HL-60 (cell line): ENCODE data around the gene ESYT2.
"Not testable (repeated sequence)": the region's sequence is repeated elsewhere in the genome, so short reads cannot be mapped to it uniquely, and the experiment has no call there.

Experiments
- DNase-seq, 2 experiments: peaks; one replicate each; pipeline ENCODE4 v3.0.0-alpha.2; 2010 to 2020; ENCODE audit warnings: low read depth in 1 of 2, low spot score in 1 of 2
- H3K27ac ChIP-seq: fragments of 250-450 bp; sonication (Bioruptor Pico); replicated peaks from 2 replicates; pipeline ENCODE4 v1.5.1; 2020; ENCODE audit warnings: mild to moderate bottlenecking, moderate library complexity
- H3K27me3 ChIP-seq: fragments of 250-450 bp; sonication (Bioruptor Pico); 2 replicates; pipeline ENCODE4 v1.5.1; 2021; ENCODE audit warnings: mild to moderate bottlenecking, moderate library complexity; ENCODE audit not compliant: insufficient read depth, poor library complexity, severe bottlenecking
- H3K4me3 ChIP-seq: replicated peaks from 2 replicates; pipeline ENCODE4 v1.5.1; 2011; ENCODE audit warnings: mild to moderate bottlenecking, control low read depth, low read length; ENCODE audit not compliant: insufficient read depth
- CTCF ChIP-seq: IDR thresholded peaks from one replicate; pipeline ENCODE4 v1.5.1; 2011; ENCODE audit warnings: low read length, control low read depth, inconsistent platforms; ENCODE audit not compliant: insufficient read depth
- GABPA ChIP-seq: IDR thresholded peaks from 2 replicates; pipeline ENCODE4 v1.6.1; 2012; ENCODE audit warnings: low read depth
- POLR2AphosphoS5 ChIP-seq: IDR thresholded peaks from 2 replicates; pipeline ENCODE4 v1.6.1; 2012; ENCODE audit warnings: low read depth
- REST ChIP-seq: IDR thresholded peaks from 2 replicates; pipeline ENCODE4 v1.6.1; 2012; ENCODE audit warnings: low read depth; ENCODE audit not compliant: insufficient replicate concordance
- SPI1 ChIP-seq: IDR thresholded peaks from 2 replicates; pipeline ENCODE4 v1.6.1; 2012; ENCODE audit warnings: low read depth, mild to moderate bottlenecking, borderline replicate concordance

The ESYT2 gene

DNA sequence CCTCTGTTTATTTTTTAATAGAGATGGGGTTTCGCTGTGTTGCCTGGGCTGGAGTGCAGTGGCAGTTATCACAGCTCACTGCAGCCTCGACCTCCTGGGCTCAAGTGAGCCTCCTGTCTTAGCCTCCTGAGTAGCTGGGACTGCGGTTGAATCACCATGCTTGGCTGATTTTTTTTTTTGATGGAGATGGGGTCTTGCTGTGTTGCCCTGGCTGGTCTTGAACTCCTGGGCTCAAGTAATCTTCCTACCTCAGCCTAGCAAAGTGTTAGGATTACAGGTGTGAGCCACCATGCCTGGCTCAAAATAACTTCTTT is 35.2 kb upstream of the ESYT2 start:
- TF ChIP-seq SPI1, result no peak
- no peak for TF ChIP-seq POLR2AphosphoS5
- TF ChIP-seq REST, result no peak
- TF ChIP-seq CTCF, result no peak
- TF ChIP-seq GABPA, result no peak
- Histone ChIP-seq H3K27ac (no peak overlapping the region), H3K27me3 (no peaks in the 10 kb centered on the region), H3K4me3 (no peak overlapping the region)
- no peak for DNase-seq

DNA sequence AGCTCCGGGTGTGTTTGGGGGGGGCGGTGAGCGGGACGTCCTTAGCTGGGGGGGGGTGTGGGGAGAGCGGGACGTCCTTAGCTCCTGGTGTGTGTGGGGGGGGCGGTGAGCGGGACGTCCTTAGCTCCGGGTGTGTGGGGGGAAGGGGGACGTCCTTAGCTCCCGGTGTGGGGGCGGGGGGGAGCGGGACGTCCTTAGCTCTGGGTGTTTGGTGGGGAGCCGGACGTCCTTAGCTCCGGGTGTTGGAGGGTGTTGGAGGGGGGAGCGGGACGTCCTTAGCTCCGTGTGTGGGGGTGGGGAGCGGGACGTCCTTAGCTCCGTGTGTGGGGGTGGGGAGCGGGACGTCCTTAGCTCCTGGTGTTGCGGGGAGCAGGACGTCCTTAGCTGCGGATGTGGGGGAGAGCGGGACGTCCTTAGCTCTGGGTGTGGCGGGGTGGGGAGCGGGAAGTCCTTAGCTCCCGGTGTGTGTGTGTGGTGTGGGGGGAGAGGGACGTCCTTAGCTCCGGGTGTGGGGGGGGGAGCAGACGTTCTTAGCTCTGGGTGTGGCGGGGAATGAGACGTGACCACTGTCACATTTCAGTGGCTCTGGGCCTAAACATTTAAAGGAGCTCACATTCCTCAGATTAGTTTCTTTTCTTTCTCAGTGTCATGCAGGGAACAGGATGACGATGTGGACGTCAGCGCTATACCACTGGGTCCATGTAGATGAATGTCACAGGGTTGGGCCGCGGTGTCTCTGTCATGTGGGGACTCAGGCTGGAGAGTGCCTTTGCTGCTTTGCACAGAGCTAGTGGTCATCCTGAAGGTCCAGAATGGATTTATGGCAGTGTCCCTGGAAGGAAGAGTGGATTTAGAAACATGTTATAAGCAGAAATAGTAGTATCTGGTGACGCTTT is 34.5 kb upstream of the ESYT2 start:
- H3K4me3 ChIP-seq, result peak overlapping the region; percentile 57
- H3K27ac ChIP-seq, result peak overlapping the region; percentile 7; the same call in 1 of the 2 replicates
- H3K27me3 ChIP-seq, result no peaks in the 10 kb centered on the region
- peak; percentile 32 to 61 for DNase-seq
- TF ChIP-seq CTCF (no peak), REST (no peak), SPI1 (no peak), GABPA (no peak), POLR2AphosphoS5 (no peak)

DNA sequence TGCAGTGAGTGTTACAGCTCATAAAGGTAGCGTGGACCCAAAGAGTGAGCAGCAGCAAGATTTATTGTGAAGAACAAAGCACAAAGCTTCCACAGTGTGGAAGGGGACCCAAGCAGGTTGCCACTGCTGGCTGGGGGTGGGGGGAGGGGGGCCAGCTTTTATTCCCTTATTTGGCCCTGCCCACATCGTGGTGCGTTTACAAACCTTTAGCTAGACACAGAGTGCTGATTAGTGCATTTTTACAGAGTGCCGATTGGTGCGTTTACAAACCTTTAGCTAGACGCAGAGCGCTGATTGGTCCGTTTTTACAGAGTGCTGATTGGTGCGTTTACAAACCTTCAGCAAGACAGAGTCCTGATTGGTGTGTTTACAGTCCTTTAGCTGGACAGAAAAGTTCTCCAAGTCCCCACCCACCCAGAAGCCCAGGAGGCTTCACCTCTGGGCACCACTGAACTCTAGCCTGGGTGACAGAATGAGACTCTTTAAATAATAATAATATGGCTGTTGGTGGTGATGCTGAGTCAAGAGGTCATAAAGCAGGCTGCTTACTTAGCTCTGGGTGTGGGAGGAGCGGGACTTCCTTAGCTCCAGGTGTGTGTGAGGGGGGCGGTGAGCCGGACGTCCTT is 33.8 kb upstream of the ESYT2 start:
- H3K4me3 ChIP-seq, result peak overlapping the region; percentile 57
- DNase-seq, H3K27ac ChIP-seq, H3K27me3 ChIP-seq: not testable (repeated sequence)

GRCh38 chr7:158861936-158862704 is 32.8 kb upstream of the ESYT2 start:
- no peaks in the 10 kb centered on the region for H3K27me3 ChIP-seq
- H3K4me3 ChIP-seq, result no peak overlapping the region
- H3K27ac ChIP-seq, result no peak overlapping the region
- TF ChIP-seq GABPA (no peak), CTCF (no peak), POLR2AphosphoS5 (no peak), SPI1 (no peak), REST (no peak)
- DNase-seq, result no peak
